HCT116 (cell line): Measurements from ENCODE around the gene SURF6. TPM values are rescaled to one million over a fixed set of nuclear protein-coding genes. Genes with fewer than 3 reads are reported as not detected.
A peak's percentile ranks its signal among the peaks of the same experiment; 100 is the strongest.

Source experiments
- ATAC-seq: fragments of 200-7000 bp; cut with Tn5 transposase; 2 replicates; pipeline ENCODE4 v1.9.1; 2020; ENCODE audit warnings: mild to moderate bottlenecking, moderate library complexity
- BruUV-seq: library from RNA; stranded (reverse); fragments of 400-500 nt; replicated peaks from 2 replicates; lab custom pipeline; 2021; lab: Mats Ljungman, UMichigan
- CTCF ChIA-PET: fragments of 300-600 bp; sonication (Branson Sonifier 250); formaldehyde crosslinking; loops from one replicate; lab custom pipeline; 2021; ENCODE audit warnings: antibody characterized with exemption; lab: Charles Lee
- POLR2A ChIA-PET: fragments of 300-600, 350-600 bp; sonication (Branson Sonifier 250); formaldehyde crosslinking; loops from one replicate; lab custom pipeline; 2021; ENCODE audit warnings: antibody characterized with exemption; lab: Charles Lee
- RAD21 ChIA-PET, 2 experiments: fragments of 300-600 bp; sonication (Branson Sonifier 250); formaldehyde crosslinking; loops; one replicate each; lab custom pipeline; 2023; ENCODE audit warnings: low total read pairs in 2 of 2; ENCODE audit not compliant: uncharacterized antibody in 2 of 2, unreplicated experiment in 2 of 2, low non-redundant PET in 1 of 2; lab: Charles Lee
- DNase-seq: peaks from one replicate; pipeline ENCODE4 v3.0.0-alpha.2; 2010; ENCODE audit warnings: low read depth, low spot score
- H2AFZ ChIP-seq: fragments of 200-600 bp; shearing (Covaris generic), sonication (generic); 2 replicates; pipeline ENCODE4 v1.6.1; 2017; ENCODE audit warnings: low read depth, mixed run types, mixed read lengths, antibody characterized with exemption, low read length; ENCODE audit not compliant: poor library complexity, severe bottlenecking
- H3K27ac ChIP-seq: 2 replicates; pipeline ENCODE4 v1.5.1; 2012; ENCODE audit warnings: low read depth, low read length
- H3K27me3 ChIP-seq: fragments of 200-600 bp; sonication (generic); 2 replicates; pipeline ENCODE4 v1.6.1; 2016; ENCODE audit warnings: mixed run types, low read length, mixed read lengths; ENCODE audit not compliant: insufficient read depth
- H3K36me3 ChIP-seq, 2 experiments: fragments of 200-500 bp in 1 of 2; fragments of 200-600 bp in 1 of 2; sonication (Bioruptor generic) in 1 of 2; sonication (generic) in 1 of 2; 2 replicates each; pipeline versions ENCODE4 v1.5.1 to v1.6.1; 2014 to 2016; ENCODE audit warnings: low read length in 2 of 2, inconsistent platforms in 1 of 2, mixed read lengths in 1 of 2, mixed run types in 1 of 2; ENCODE audit not compliant: insufficient read depth in 2 of 2, control insufficient read depth in 1 of 2
- H3K4me1 ChIP-seq, 2 experiments: fragments of 200-600 bp in 1 of 2; sonication (generic) in 1 of 2; 2 replicates each; pipeline versions ENCODE4 v1.5.1 to v1.6.1; 2012 to 2017; ENCODE audit warnings: low read length in 2 of 2, inconsistent platforms in 1 of 2, mild to moderate bottlenecking in 1 of 2, mixed read lengths in 1 of 2, mixed run types in 1 of 2, moderate library complexity in 1 of 2; ENCODE audit not compliant: insufficient read depth in 2 of 2, control insufficient read depth in 1 of 2
- H3K4me2 ChIP-seq: fragments of 200-600 bp; sonication (generic); 2 replicates; pipeline ENCODE4 v1.6.1; 2017; ENCODE audit warnings: mixed run types, low read length, mixed read lengths
- H3K4me3 ChIP-seq, 2 experiments: fragments of 200-600 bp in 1 of 2; sonication (generic) in 1 of 2; replicated peaks in 1 of 2; 2 replicates each; pipeline ENCODE4 v1.5.1; 2011 to 2016; ENCODE audit warnings: low read length in 2 of 2, control low read depth in 1 of 2, low read depth in 1 of 2, mild to moderate bottlenecking in 1 of 2, mixed read lengths in 1 of 2, mixed run types in 1 of 2
- H3K79me2 ChIP-seq: fragments of 200-600 bp; sonication (generic); 2 replicates; pipeline ENCODE4 v1.6.1; 2017; ENCODE audit warnings: mild to moderate bottlenecking, mixed run types, low read length, moderate library complexity, mixed read lengths; ENCODE audit not compliant: insufficient read depth
- H3K9ac ChIP-seq: fragments of 200-600 bp; sonication (generic); 2 replicates; pipeline ENCODE4 v1.6.1; 2016; ENCODE audit warnings: low read length, mixed read lengths
- H3K9me2 ChIP-seq: fragments of 200-600 bp; sonication (generic), shearing (Covaris generic); 2 replicates; pipeline ENCODE4 v1.6.1; 2017; ENCODE audit warnings: mixed run types, mild to moderate bottlenecking, moderate library complexity; ENCODE audit not compliant: insufficient read depth
- H3K9me3 ChIP-seq, 2 experiments: fragments of 200-500 bp in 1 of 2; fragments of 200-600 bp in 1 of 2; sonication (Bioruptor generic) in 1 of 2; sonication (generic) in 1 of 2; 2 replicates each; pipeline ENCODE4 v1.6.1; 2014 to 2017; ENCODE audit warnings: low read length in 2 of 2, mixed read lengths in 2 of 2, inconsistent platforms in 1 of 2, low read depth in 1 of 2, mild to moderate bottlenecking in 1 of 2, mixed run types in 1 of 2, moderate library complexity in 1 of 2; ENCODE audit not compliant: control insufficient read depth in 1 of 2, insufficient read depth in 1 of 2
- H4K20me1 ChIP-seq: fragments of 200-600 bp; sonication (generic), shearing (Covaris generic); 2 replicates; pipeline ENCODE4 v1.6.1; 2017; ENCODE audit warnings: mixed run types, mild to moderate bottlenecking, moderate library complexity; ENCODE audit not compliant: insufficient read depth
- CBX3 ChIP-seq: IDR thresholded peaks from 2 replicates; pipeline ENCODE4 v1.6.1; 2012; ENCODE audit warnings: low read depth
- CTCF ChIP-seq, 3 experiments: fragments of 200-600 bp in 1 of 3; sonication (generic) in 1 of 3; IDR thresholded peaks in 2 of 3; conservative IDR thresholded peaks in 1 of 3; 2 replicates each; pipeline ENCODE4 v1.5.1; 2012 to 2017; ENCODE audit warnings: low read depth in 2 of 3, low read length in 2 of 3, antibody characterized with exemption in 1 of 3, borderline replicate concordance in 1 of 3, control low read depth in 1 of 3, mild to moderate bottlenecking in 1 of 3, mixed read lengths in 1 of 3, mixed run types in 1 of 3, moderate library complexity in 1 of 3; ENCODE audit not compliant: insufficient read depth in 1 of 3
- EZH2 ChIP-seq: fragments of 200-600 bp; sonication (generic); IDR thresholded peaks from 2 replicates; pipeline ENCODE4 v1.6.1; 2017; ENCODE audit warnings: antibody characterized with exemption, mixed run types
- JUND ChIP-seq: IDR thresholded peaks from 2 replicates; pipeline ENCODE4 v1.6.1; 2012
- REST ChIP-seq: IDR thresholded peaks from 2 replicates; pipeline ENCODE4 v1.6.1; 2012; ENCODE audit warnings: low read depth
- YY1 ChIP-seq: IDR thresholded peaks from 2 replicates; pipeline ENCODE4 v1.6.1; 2011; ENCODE audit warnings: low read length, low read depth, moderate library complexity, mild to moderate bottlenecking; ENCODE audit not compliant: insufficient replicate concordance; ENCODE audit errors: extremely low read depth
- ZBTB33 ChIP-seq: IDR thresholded peaks from 2 replicates; pipeline ENCODE4 v1.6.1; 2011; ENCODE audit warnings: mild to moderate bottlenecking, low read length, moderate library complexity; ENCODE audit not compliant: insufficient replicate concordance; ENCODE audit errors: extremely low read depth
- ZFX ChIP-seq: fragments of 450-650 bp; IDR thresholded peaks from 2 replicates; pipeline ENCODE4 v1.6.1; 2017
- ZNF274 ChIP-seq: fragments of 200-500 bp; sonication (Bioruptor generic); IDR thresholded peaks from 2 replicates; pipeline ENCODE4 v1.6.1; 2014; ENCODE audit warnings: mild to moderate bottlenecking, low read depth, low read length, inconsistent platforms
- intact Hi-C: fragments of 100-400 bp; cut with micrococcal nuclease; formaldehyde crosslinking; loops from 2 replicates; pipeline ENCODE4 v1.10.0; 2022
- total RNA-seq: library from RNA; stranded (reverse); gene quantifications from one replicate; pipeline ENCODE4 v1.2.1, GENCODE V29; 2021; ENCODE audit not compliant: unreplicated experiment

Gene SURF6
- total RNA-seq, 1 experiment from 2014 or later, result 30.1 TPM

- POLR2A ChIA-PET, result interaction anchor here (1.7 kb wide), 1 partner anchor 20 kb away, joined by 7 read pairs; the partner anchor contains the start of genes SURF1 and SURF2
- BruUV-seq, result no TSS peak
- Histone ChIP-seq H4K20me1 (0 out of 2 replicates have a peak, but pooled peaks cover 9% of the 10 kb centered on the region), H3K9ac (peak overlapping the region; percentile 94), H3K36me3 (peaks cover 9 to 21% of the 10 kb centered on the region in 2 experiments; a peak in 3 of 4 replicates), H3K4me1 (peaks cover 21 to 29% of the 10 kb centered on the region in 2 experiments), H3K9me3 (no peaks in the 10 kb centered on the region), H3K9me2 (no peaks in the 10 kb centered on the region), H3K27me3 (no peaks in the 10 kb centered on the region), H2AFZ (no peak overlapping the region), H3K4me2 (peak overlapping the region; percentile 76), H3K4me3 (peak overlapping the region; percentile 59 to 95)
- DNase-seq, result no peak
- CTCF ChIA-PET, result no interaction called here
- RAD21 ChIA-PET, result no interaction called here
- TF ChIP-seq CBX3 (no peak), ZFX (no peak), ZBTB33 (no peak)
- TF ChIP-seq, all 23 proteins: peak for 0
- intact Hi-C loops, result no loop called here
- peaks cover 57% of the 10 kb centered on the region for H3K79me2 ChIP-seq
- H3K27ac ChIP-seq, result peak overlapping the region; percentile 91
- ATAC-seq, result peak; percentile 20
Measured at GRCh38 chr9:133375116-133375723, 39.2 kb upstream of the SURF6 start.

- no peak overlapping the region for H2AFZ ChIP-seq
- H3K27ac ChIP-seq, result peak overlapping the region; percentile 91
- POLR2A ChIA-PET, result interaction anchor here (1.7 kb wide), 1 partner anchor 19 kb away, joined by 7 read pairs; the partner anchor contains the start of genes SURF1 and SURF2
- BruUV-seq, result TSS peak; percentile 62
- peak overlapping the region; percentile 94 for H3K9ac ChIP-seq
- H3K9me2 ChIP-seq, result no peaks in the 10 kb centered on the region
- H4K20me1 ChIP-seq, result 0 out of 2 replicates have a peak, but pooled peaks cover 9% of the 10 kb centered on the region
- ATAC-seq, result no peak
- peaks cover 62% of the 10 kb centered on the region for H3K79me2 ChIP-seq
- DNase-seq, result no peak
- intact Hi-C loops, result no loop called here
- peaks cover 21 to 29% of the 10 kb centered on the region in 2 experiments for H3K4me1 ChIP-seq
- H3K9me3 ChIP-seq, result no peaks in the 10 kb centered on the region
- CTCF ChIA-PET, result interaction anchor here (1.2 kb wide), 1 partner anchor 188 kb away, joined by 3 read pairs; no protein-coding TSS in a partner anchor
- H3K36me3 ChIP-seq, result peaks cover 10 to 22% of the 10 kb centered on the region in 2 experiments; a peak in 3 of 4 replicates
- H3K4me2 ChIP-seq, result peak overlapping the region; percentile 76
- H3K27me3 ChIP-seq, result no peaks in the 10 kb centered on the region
- H3K4me3 ChIP-seq, result peak overlapping the region; percentile 59 to 95
- RAD21 ChIA-PET, result no interaction called here
- TF ChIP-seq YY1 (no peak), JUND (no peak), CBX3 (no peak), REST (no peak), CTCF (IDR thresholded peaks at IDR 0.05 in 2 of 3, conservative IDR thresholded peaks at IDR 0.05 in 1 of 3; ENCODE audit: borderline replicate concordance in 1 of 3, insufficient read depth in 1 of 3, low read depth in 2 of 3, low read length in 2 of 3) (no peak), EZH2 (no peak), ZNF274 (no peak)
Measured at GRCh38 chr9:133374612-133375115, 38.7 kb upstream of the SURF6 start.
